ENCODE results near the gene AKT3. TPM values are rescaled to one million over a fixed set of nuclear protein-coding genes. Genes with fewer than 3 reads are reported as not detected.
A peak's percentile ranks its signal among the peaks of the same experiment; 100 is the strongest.

The AKT3 gene
- total RNA-seq, 1 donor from 2014 or later: 36.2 TPM

DNA sequence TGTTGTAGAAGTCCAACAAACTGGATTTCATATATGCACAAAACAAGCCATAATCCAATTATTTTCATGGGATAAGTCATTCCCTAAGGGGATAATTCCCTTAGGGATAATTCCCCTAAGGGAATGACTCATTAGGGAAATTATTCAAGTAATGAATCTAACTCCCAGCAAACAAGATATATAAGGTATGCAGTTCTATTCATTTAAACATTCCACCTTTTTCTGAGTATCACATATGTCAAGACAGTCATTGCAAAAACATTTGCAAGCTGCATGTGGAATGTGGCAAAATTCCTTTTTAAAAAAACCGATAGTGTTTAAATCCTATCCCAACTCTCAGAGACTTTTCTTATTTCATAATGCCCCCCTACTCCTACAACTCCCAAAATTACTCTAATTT, 131.2 kb downstream of the AKT3 start:
- DNase-seq (ENCODE audit: low spot score): no peak
- Histone ChIP-seq H3K79me2 (ENCODE audit: low read depth) (no peaks in the 10 kb centered on the region), H2AFZ (replicated peaks) (no peak overlapping the region), H3K27me3 (no peaks in the 10 kb centered on the region), H3K4me3 (no peak overlapping the region), H3K9me3 (ENCODE audit: low read depth) (no peaks in the 10 kb centered on the region), H3K9ac (no peak overlapping the region), H3K4me1 (peaks cover 10% of the 10 kb centered on the region), H3F3A (ENCODE audit: low read depth) (no peaks in the 10 kb centered on the region), H4K20me1 (ENCODE audit: low read depth) (no peaks in the 10 kb centered on the region), H3K4me2 (no peak overlapping the region), H3K36me3 (no peaks in the 10 kb centered on the region), H3K27ac (no peak overlapping the region)
- Mint-ChIP-seq H3K9me3 (peaks cover 3% of the 10 kb centered on the region), H3K4me3 (no peak overlapping the region), H3K27me3 (ENCODE audit: insufficient read depth, low read depth) (no peaks in the 10 kb centered on the region), H3K27ac (peak overlapping the region; percentile 43), H3K4me1 (peaks cover 36% of the 10 kb centered on the region), H3K36me3 (peaks cover 13% of the 10 kb centered on the region)
- TF ChIP-seq, protein P1, sequence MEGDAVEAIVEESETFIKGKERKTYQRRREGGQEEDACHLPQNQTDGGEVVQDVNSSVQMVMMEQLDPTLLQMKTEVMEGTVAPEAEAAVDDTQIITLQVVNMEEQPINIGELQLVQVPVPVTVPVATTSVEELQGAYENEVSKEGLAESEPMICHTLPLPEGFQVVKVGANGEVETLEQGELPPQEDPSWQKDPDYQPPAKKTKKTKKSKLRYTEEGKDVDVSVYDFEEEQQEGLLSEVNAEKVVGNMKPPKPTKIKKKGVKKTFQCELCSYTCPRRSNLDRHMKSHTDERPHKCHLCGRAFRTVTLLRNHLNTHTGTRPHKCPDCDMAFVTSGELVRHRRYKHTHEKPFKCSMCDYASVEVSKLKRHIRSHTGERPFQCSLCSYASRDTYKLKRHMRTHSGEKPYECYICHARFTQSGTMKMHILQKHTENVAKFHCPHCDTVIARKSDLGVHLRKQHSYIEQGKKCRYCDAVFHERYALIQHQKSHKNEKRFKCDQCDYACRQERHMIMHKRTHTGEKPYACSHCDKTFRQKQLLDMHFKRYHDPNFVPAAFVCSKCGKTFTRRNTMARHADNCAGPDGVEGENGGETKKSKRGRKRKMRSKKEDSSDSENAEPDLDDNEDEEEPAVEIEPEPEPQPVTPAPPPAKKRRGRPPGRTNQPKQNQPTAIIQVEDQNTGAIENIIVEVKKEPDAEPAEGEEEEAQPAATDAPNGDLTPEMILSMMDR (IDR thresholded peaks at IDR 0.05): no peak
- TF ChIP-seq EZH2phosphoT487 (IDR thresholded peaks at IDR 0.05): no peak
- no peak for TF ChIP-seq EZH2 (IDR thresholded peaks at IDR 0.05)

DNA sequence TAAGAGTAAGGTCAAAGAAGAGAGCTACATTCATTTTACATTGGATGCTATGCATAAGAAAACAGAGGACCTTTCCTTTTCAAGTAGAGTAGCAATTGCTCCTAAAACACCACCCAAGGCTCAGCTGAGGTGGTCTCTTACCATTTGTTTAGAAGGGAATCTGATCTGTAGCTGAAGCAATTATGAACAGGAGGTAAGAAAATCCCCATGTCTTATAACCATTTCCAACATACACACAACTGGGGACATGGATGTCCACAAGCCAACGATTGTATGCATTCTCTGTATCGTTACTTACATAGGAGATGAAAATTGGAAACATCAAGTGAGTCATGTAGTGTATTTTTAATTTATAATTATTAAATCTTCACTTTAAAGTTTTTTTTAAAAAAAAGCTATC, 132.0 kb downstream of the AKT3 start:
- Mint-ChIP-seq H3K36me3 (peaks cover 11% of the 10 kb centered on the region), H3K27ac (no peak overlapping the region), H3K4me1 (peaks cover 37% of the 10 kb centered on the region), H3K9me3 (peaks cover 3% of the 10 kb centered on the region), H3K27me3 (ENCODE audit: insufficient read depth, low read depth) (no peaks in the 10 kb centered on the region), H3K4me3 (no peak overlapping the region)
- TF ChIP-seq EZH2 (IDR thresholded peaks at IDR 0.05) (no peak), EZH2phosphoT487 (IDR thresholded peaks at IDR 0.05) (no peak)
- TF ChIP-seq, protein P1 (IDR thresholded peaks at IDR 0.05): no peak
- H3K9ac ChIP-seq: no peak overlapping the region
- peaks cover 18% of the 10 kb centered on the region for H3K4me1 ChIP-seq
- H3K79me2 ChIP-seq (ENCODE audit: low read depth): no peaks in the 10 kb centered on the region
- H3K36me3 ChIP-seq: no peaks in the 10 kb centered on the region
- no peak overlapping the region for H2AFZ ChIP-seq (replicated peaks)
- no peaks in the 10 kb centered on the region for H3K9me3 ChIP-seq (ENCODE audit: low read depth)
- H3F3A ChIP-seq (ENCODE audit: low read depth): no peaks in the 10 kb centered on the region
- no peaks in the 10 kb centered on the region for H3K27me3 ChIP-seq
- no peak overlapping the region for H3K27ac ChIP-seq
- H4K20me1 ChIP-seq (ENCODE audit: low read depth): no peaks in the 10 kb centered on the region
- no peak overlapping the region for H3K4me2 ChIP-seq
- no peak overlapping the region for H3K4me3 ChIP-seq
- DNase-seq (ENCODE audit: low spot score): no peak

DNA sequence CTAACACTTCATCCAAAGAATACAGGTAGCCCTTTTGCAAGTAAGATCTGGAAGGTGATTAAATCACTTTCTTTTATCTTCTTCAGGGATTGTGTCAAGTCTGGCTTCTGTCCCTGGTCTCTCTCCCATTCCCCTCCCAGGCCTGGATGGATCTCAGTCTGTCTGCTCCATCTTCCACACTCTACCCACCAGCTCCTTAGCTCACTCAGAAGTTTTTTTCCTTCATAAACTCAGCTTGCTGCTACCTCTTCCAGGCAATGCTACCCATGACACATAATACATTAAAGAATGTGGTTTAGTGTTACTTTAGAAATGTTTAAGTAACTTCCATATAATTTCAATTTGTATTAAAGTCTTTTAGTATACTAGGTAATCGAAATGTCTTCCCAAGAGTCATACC, 133.1 kb downstream of the AKT3 start:
- Histone ChIP-seq H3K79me2 (ENCODE audit: low read depth) (no peaks in the 10 kb centered on the region), H3K4me3 (no peak overlapping the region), H2AFZ (replicated peaks) (no peak overlapping the region), H3K27me3 (no peaks in the 10 kb centered on the region), H3K4me1 (peaks cover 19% of the 10 kb centered on the region), H3K9ac (no peak overlapping the region), H3K4me2 (no peak overlapping the region), H3F3A (ENCODE audit: low read depth) (no peaks in the 10 kb centered on the region), H3K27ac (no peak overlapping the region), H4K20me1 (ENCODE audit: low read depth) (no peaks in the 10 kb centered on the region), H3K36me3 (no peaks in the 10 kb centered on the region), H3K9me3 (ENCODE audit: low read depth) (no peaks in the 10 kb centered on the region)
- H3K4me3 Mint-ChIP-seq: no peak overlapping the region
- no peak for DNase-seq (ENCODE audit: low spot score)
- peak overlapping the region; percentile 1 for H3K27ac Mint-ChIP-seq
- TF ChIP-seq, protein P1 (IDR thresholded peaks at IDR 0.05): no peak
- no peak for TF ChIP-seq EZH2 (IDR thresholded peaks at IDR 0.05)
- TF ChIP-seq EZH2phosphoT487 (IDR thresholded peaks at IDR 0.05): no peak
- H3K36me3 Mint-ChIP-seq: peaks cover 11% of the 10 kb centered on the region
- no peaks in the 10 kb centered on the region for H3K27me3 Mint-ChIP-seq (ENCODE audit: insufficient read depth, low read depth)
- peaks cover 40% of the 10 kb centered on the region for H3K4me1 Mint-ChIP-seq
- H3K9me3 Mint-ChIP-seq: peaks cover 3% of the 10 kb centered on the region

Measured in neural progenitor cell (in vitro differentiated cells).